Breast epithelium (tissue), 3 donors: ENCODE data around the gene SLC41A3.

ENCODE experiments used
- POLR2A ChIP-seq: fragments of 450-650 bp; IDR thresholded peaks from one replicate; pipeline ENCODE4 v1.6.1; 2016; ENCODE audit warnings: antibody characterized with exemption, mild to moderate bottlenecking, moderate library complexity
- POLR2AphosphoS5 ChIP-seq, 3 donors: sonication (generic); formaldehyde crosslinking; IDR thresholded peaks; one replicate each; pipeline ENCODE4 v1.6.1; 2017; ENCODE audit warnings: antibody characterized with exemption in 3 of 3
- TF ChIP-seq, protein P1 (sequence below), 3 donors: fragments of 450-650 bp; IDR thresholded peaks; one replicate each; pipeline ENCODE4 v1.5.1; 2016 to 2017; ENCODE audit warnings: antibody characterized with exemption in 3 of 3, mild to moderate bottlenecking in 3 of 3, moderate library complexity in 3 of 3

DNA sequence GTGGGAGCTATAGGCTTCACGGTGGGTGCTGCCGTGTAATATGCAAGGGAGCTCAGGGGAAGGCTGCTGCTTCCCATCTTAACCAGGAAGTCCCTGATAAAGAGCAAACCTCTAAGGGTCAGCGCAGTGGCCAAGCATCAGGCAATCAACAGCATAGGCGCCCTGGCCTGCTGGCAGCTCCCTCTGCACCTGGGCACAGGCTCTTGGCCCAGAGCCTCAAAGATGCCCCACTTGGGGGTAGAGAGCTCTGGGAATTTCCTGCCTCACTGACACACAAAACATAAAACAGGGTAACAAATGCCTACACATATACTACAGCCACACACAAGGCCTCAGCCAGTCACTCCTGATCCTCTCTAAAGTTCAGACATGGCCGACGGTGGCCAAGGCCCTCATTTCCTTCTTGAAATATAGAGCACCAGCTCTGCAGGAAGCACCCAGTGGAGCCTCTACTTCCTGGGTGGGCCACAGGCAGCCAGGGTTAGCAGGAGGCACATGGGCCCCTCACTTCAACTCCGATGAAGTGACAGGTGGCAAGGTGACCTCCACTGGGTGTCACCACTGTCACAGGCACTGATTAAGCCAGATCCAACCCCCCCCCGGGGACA is 20.5 kb downstream of the SLC41A3 start:
- no peak for TF ChIP-seq POLR2A
- TF ChIP-seq, protein P1, sequence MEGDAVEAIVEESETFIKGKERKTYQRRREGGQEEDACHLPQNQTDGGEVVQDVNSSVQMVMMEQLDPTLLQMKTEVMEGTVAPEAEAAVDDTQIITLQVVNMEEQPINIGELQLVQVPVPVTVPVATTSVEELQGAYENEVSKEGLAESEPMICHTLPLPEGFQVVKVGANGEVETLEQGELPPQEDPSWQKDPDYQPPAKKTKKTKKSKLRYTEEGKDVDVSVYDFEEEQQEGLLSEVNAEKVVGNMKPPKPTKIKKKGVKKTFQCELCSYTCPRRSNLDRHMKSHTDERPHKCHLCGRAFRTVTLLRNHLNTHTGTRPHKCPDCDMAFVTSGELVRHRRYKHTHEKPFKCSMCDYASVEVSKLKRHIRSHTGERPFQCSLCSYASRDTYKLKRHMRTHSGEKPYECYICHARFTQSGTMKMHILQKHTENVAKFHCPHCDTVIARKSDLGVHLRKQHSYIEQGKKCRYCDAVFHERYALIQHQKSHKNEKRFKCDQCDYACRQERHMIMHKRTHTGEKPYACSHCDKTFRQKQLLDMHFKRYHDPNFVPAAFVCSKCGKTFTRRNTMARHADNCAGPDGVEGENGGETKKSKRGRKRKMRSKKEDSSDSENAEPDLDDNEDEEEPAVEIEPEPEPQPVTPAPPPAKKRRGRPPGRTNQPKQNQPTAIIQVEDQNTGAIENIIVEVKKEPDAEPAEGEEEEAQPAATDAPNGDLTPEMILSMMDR (IDR thresholded peaks at IDR 0.05) = no peak
- no peak for TF ChIP-seq POLR2AphosphoS5 (IDR thresholded peaks at IDR 0.05)
